H1 (cell line): ENCODE results near the gene TSPAN17. TPM values are rescaled to one million over a fixed set of nuclear protein-coding genes. Genes with fewer than 3 reads are reported as not detected.

Source experiments
- BCL11A ChIP-seq, 2 experiments: IDR thresholded peaks; one replicate each; pipeline ENCODE4 v1.6.1; 2011; ENCODE audit warnings: low read depth in 2 of 2, low read length in 2 of 2, mild to moderate bottlenecking in 2 of 2
- BRCA1 ChIP-seq: IDR thresholded peaks from 2 replicates; pipeline ENCODE4 v1.6.1; 2012; ENCODE audit warnings: low read depth, low read length, improper control_type of control experiment
- CTBP2 ChIP-seq: IDR thresholded peaks from 2 replicates; pipeline ENCODE4 v1.7.0; 2011; ENCODE audit warnings: borderline replicate concordance, mild to moderate bottlenecking, moderate library complexity, mixed read lengths, low read length; ENCODE audit not compliant: insufficient read depth, insufficient read length
- EZH2 ChIP-seq: fragments of 200-600 bp; sonication (generic); IDR thresholded peaks from 2 replicates; pipeline ENCODE4 v1.7.1; 2012; ENCODE audit warnings: low read depth, mild to moderate bottlenecking, moderate library complexity, low read length, inconsistent platforms; ENCODE audit not compliant: severe bottlenecking
- GTF2F1 ChIP-seq: IDR thresholded peaks from 2 replicates; pipeline ENCODE4 v1.6.1; 2012; ENCODE audit warnings: low read depth, low read length, improper control_type of control experiment, borderline replicate concordance
- KDM4A ChIP-seq: IDR thresholded peaks from one replicate; pipeline ENCODE4 v1.7.1; 2012; ENCODE audit warnings: low read depth, mild to moderate bottlenecking, moderate library complexity, low read length, inconsistent platforms; ENCODE audit not compliant: severe bottlenecking
- KDM5A ChIP-seq: fragments of 200-600 bp; IDR thresholded peaks from 2 replicates; pipeline ENCODE4 v1.7.1; 2012; ENCODE audit warnings: mild to moderate bottlenecking, low read length, inconsistent platforms, mixed read lengths
- MAFK ChIP-seq: IDR thresholded peaks from 2 replicates; pipeline ENCODE4 v1.6.1; 2012; ENCODE audit warnings: low read depth, mild to moderate bottlenecking, improper control_type of control experiment, low read length
- POLR2AphosphoS5 ChIP-seq: IDR thresholded peaks from 2 replicates; pipeline ENCODE4 v1.6.1; 2011; ENCODE audit warnings: low read depth, low read length
- POU5F1 ChIP-seq: IDR thresholded peaks from 2 replicates; pipeline ENCODE4 v1.6.1; 2011; ENCODE audit warnings: low read depth, mild to moderate bottlenecking, low read length, moderate library complexity
- RBBP5 ChIP-seq: IDR thresholded peaks from 2 replicates; pipeline ENCODE4 v1.7.1; 2012; ENCODE audit warnings: low read depth, mild to moderate bottlenecking, inconsistent platforms, low read length, moderate library complexity, borderline replicate concordance
- RFX5 ChIP-seq: IDR thresholded peaks from 2 replicates; pipeline ENCODE4 v1.6.1; 2011; ENCODE audit warnings: low read depth, low read length, improper control_type of control experiment, borderline replicate concordance
- SIN3A ChIP-seq, 2 experiments: IDR thresholded peaks in 1 of 2; conservative IDR thresholded peaks in 1 of 2; 2 replicates each; pipeline ENCODE4 v1.6.1; 2011 to 2012; ENCODE audit warnings: low read length in 2 of 2, improper control_type of control experiment in 1 of 2, low read depth in 1 of 2, mild to moderate bottlenecking in 1 of 2
- SP2 ChIP-seq: IDR thresholded peaks from 2 replicates; pipeline ENCODE4 v1.6.1; 2012; ENCODE audit warnings: mild to moderate bottlenecking, low read length, inconsistent platforms
- SP4 ChIP-seq: IDR thresholded peaks from 2 replicates; pipeline ENCODE4 v1.6.1; 2012; ENCODE audit warnings: low read length, inconsistent platforms
- TAF1 ChIP-seq: IDR thresholded peaks from 2 replicates; pipeline ENCODE4 v1.6.1; 2011; ENCODE audit warnings: mild to moderate bottlenecking, low read depth, low read length
- TCF12 ChIP-seq: IDR thresholded peaks from 2 replicates; pipeline ENCODE4 v1.6.1; 2011; ENCODE audit warnings: low read depth, mild to moderate bottlenecking, low read length
- YY1 ChIP-seq: IDR thresholded peaks from 2 replicates; pipeline ENCODE4 v1.6.1; 2011; ENCODE audit warnings: low read depth, mild to moderate bottlenecking, low read length
- ZNF274 ChIP-seq: IDR thresholded peaks from 2 replicates; pipeline ENCODE4 v1.7.0; 2012; ENCODE audit warnings: low read length, borderline replicate concordance; ENCODE audit errors: extremely low read depth
- polyA plus RNA-seq, 7 experiments: library from polyadenylated mRNA; depleted of rRNA in 3 of 7; stranded (reverse) in 5 of 7; unstranded in 2 of 7; fragments of >200 nt in 5 of 7; fragments of 200-250 nt in 2 of 7; gene quantifications; 1 replicate in 5 of 7; 2 replicates in 1 of 7; 4 replicates in 1 of 7; pipeline versions ENCODE4 v1.2.1 to v1.2.3, GENCODE V29; 2011 to 2013; ENCODE audit warnings: missing spikeins in 2 of 7, mixed read lengths in 2 of 7
- total RNA-seq: library from RNA; stranded (reverse); fragmentation: NEBNext Ultra II Directional; extraction: Animal tissue kit (Norgen Biotek cat#: 25700); gene quantifications from 2 replicates; pipeline ENCODE4 v1.2.1, GENCODE V29; 2021
- TF ChIP-seq, protein P1 (sequence below), 3 experiments: IDR thresholded peaks; 1 replicate in 2 of 3; 2 replicates in 1 of 3; pipeline versions ENCODE4 v1.5.1 to v1.6.1; 2011; ENCODE audit warnings: low read length in 3 of 3, mild to moderate bottlenecking in 3 of 3, inconsistent platforms in 2 of 3, low read depth in 1 of 3, moderate library complexity in 1 of 3; ENCODE audit not compliant: insufficient read depth in 1 of 3; ENCODE audit errors: control extremely low read depth in 1 of 3
- TF ChIP-seq, protein P2 (sequence below): IDR thresholded peaks from 2 replicates; pipeline ENCODE4 v1.6.1; 2012; ENCODE audit warnings: inconsistent platforms

TSPAN17 gene
- total and polyA plus RNA-seq, 2 of the 8 experiments (the other 6 are each of a cell fraction or from before 2014, with no cell fraction given): 41.5 to 53.7 TPM

DNA sequence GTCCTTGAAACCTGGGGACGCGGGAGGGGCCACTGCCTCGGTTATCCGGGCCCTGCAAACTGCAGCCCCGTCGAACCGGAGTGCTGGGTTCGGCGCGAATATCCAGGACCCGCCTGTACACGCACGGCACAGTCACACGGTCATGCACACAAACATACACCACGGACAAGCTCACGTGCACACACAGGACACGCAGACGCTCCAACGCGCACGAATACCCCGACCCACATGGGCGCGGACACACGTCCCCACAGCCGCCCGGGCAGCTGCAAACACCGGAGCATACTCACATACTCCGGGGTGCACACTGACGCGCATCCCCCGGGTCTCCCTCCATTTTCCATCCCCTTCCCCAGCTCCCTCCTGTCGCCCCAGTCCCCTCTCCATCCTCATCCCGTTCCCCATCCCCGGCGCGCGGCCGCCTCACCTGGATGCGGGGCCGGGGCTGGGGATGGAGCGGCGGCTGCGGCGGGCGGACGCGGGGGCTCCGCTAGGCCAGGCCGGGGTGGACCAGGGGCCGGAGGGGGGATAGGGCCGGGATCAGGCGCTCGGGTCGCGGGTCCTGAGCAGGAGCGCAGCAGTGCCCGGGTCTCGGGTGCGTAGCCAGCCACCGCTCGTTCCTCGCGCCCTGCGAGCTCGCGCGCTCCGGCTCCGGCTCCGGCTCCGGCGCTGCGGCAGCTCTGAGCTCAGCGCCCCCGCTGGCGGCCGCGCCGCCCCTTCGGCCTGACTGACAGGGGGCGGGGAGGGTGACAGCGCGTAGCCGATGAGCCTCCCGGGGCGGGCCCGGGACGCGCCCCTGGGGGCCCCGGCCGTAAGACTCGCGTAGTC lies 17.2 kb upstream of the TSPAN17 start, which contains the start of the genes EIF4E1B and SNCB (continued):
- TF ChIP-seq, protein P1, sequence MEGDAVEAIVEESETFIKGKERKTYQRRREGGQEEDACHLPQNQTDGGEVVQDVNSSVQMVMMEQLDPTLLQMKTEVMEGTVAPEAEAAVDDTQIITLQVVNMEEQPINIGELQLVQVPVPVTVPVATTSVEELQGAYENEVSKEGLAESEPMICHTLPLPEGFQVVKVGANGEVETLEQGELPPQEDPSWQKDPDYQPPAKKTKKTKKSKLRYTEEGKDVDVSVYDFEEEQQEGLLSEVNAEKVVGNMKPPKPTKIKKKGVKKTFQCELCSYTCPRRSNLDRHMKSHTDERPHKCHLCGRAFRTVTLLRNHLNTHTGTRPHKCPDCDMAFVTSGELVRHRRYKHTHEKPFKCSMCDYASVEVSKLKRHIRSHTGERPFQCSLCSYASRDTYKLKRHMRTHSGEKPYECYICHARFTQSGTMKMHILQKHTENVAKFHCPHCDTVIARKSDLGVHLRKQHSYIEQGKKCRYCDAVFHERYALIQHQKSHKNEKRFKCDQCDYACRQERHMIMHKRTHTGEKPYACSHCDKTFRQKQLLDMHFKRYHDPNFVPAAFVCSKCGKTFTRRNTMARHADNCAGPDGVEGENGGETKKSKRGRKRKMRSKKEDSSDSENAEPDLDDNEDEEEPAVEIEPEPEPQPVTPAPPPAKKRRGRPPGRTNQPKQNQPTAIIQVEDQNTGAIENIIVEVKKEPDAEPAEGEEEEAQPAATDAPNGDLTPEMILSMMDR (IDR thresholded peaks at IDR 0.05; ENCODE audit: control extremely low read depth in 1 of 3, insufficient read depth in 1 of 3, low read depth in 1 of 3, low read length in 3 of 3): no peak
- TF ChIP-seq ZNF274 (no peak), POU5F1 (no peak), TCF12 (peak; percentile 48; the same call in 1 of the 2 replicates), CTBP2 (peak; percentile 99), YY1 (peak; percentile 81), TAF1 (no peak), EZH2 (no peak), POLR2AphosphoS5 (no peak), KDM4A (peak; percentile 96), GTF2F1 (no peak), SP4 (no peak), MAFK (no peak), RBBP5 (peak; percentile 96), SP2 (no peak), KDM5A (no peak), RFX5 (no peak), SIN3A (conservative IDR thresholded peaks at IDR 0.05 in 1 of 2, IDR thresholded peaks at IDR 0.05 in 1 of 2; ENCODE audit: low read depth in 1 of 2, low read length in 2 of 2) (peak in 1 of 2 experiments; percentile 76; a peak in 2 of 4 replicates), BCL11A (IDR thresholded peaks at IDR 0.05; ENCODE audit: low read depth in 2 of 2, low read length in 2 of 2) (peak in 1 of 2 experiments; percentile 11), BRCA1 (no peak)
- TF ChIP-seq, protein P2, sequence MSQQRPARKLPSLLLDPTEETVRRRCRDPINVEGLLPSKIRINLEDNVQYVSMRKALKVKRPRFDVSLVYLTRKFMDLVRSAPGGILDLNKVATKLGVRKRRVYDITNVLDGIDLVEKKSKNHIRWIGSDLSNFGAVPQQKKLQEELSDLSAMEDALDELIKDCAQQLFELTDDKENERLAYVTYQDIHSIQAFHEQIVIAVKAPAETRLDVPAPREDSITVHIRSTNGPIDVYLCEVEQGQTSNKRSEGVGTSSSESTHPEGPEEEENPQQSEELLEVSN: peak; percentile 50; the same call in 1 of the 2 replicates
